LNCaP clone FGC (cell line): ENCODE data around the gene TGDS.
"Not testable (repeated sequence)": the region's sequence is repeated elsewhere in the genome, so short reads cannot be mapped to it uniquely, and the experiment has no call there.

Source experiments
- DNase-seq: peaks from one replicate; pipeline ENCODE4 v3.0.0-alpha.2; 2011; ENCODE audit warnings: low read depth
- H3K4me3 ChIP-seq: 2 replicates; pipeline ENCODE4 v1.5.1; 2011; ENCODE audit warnings: mild to moderate bottlenecking, low read depth, low read length, control low read depth
- CTCF ChIP-seq: IDR thresholded peaks from 2 replicates; pipeline ENCODE4 v1.5.1; 2012; ENCODE audit warnings: mild to moderate bottlenecking; ENCODE audit not compliant: control insufficient read depth, insufficient read depth; ENCODE audit errors: extremely low read depth

The TGDS gene

GRCh38 chr13:94534166-94534565 is 61.8 kb downstream of the TGDS start:
- TF ChIP-seq CTCF, result no peak
- DNase-seq, result no peak
- no peak overlapping the region for H3K4me3 ChIP-seq

GRCh38 chr13:94532278-94532677 is 63.7 kb downstream of the TGDS start:
- H3K4me3 ChIP-seq, DNase-seq: not testable (repeated sequence)

- not testable (repeated sequence) for DNase-seq, H3K4me3 ChIP-seq
Observed at GRCh38 chr13:94526956-94527355, 69.0 kb downstream of the TGDS start.

GRCh38 chr13:94525781-94526180 is 70.2 kb downstream of the TGDS start:
- H3K4me3 ChIP-seq, result no peak overlapping the region
- no peak for TF ChIP-seq CTCF
- no peak for DNase-seq

GRCh38 chr13:94524407-94524806 is 71.5 kb downstream of the TGDS start:
- no peak for TF ChIP-seq CTCF
- H3K4me3 ChIP-seq, result no peak overlapping the region
- no peak for DNase-seq
